CD8-positive, alpha-beta memory T cell (primary cell): ENCODE measurements around the gene UNC13C. TPM values are rescaled to one million over a fixed set of nuclear protein-coding genes. Genes with fewer than 3 reads are reported as not detected.

ENCODE experiments used
- CTCF ChIA-PET: fragments of 350-600 bp; sonication (Branson Sonifier 250); formaldehyde crosslinking; loops from one replicate; lab custom pipeline; 2021; ENCODE audit warnings: antibody characterized with exemption; lab: Charles Lee
- POLR2A ChIA-PET: fragments of 350-600 bp; sonication (Branson Sonifier 250); formaldehyde crosslinking; loops from one replicate; lab custom pipeline; 2021; ENCODE audit warnings: antibody characterized with exemption; lab: Charles Lee
- DNase-seq, 5 donors: peaks; one replicate each; pipeline versions ENCODE4 v3.0.0 to v3.0.0-alpha.2; 2020 to 2022; ENCODE audit warnings: mixed read lengths in 1 of 5
- H3K27ac ChIP-seq: one replicate; pipeline ENCODE4 v1.7.0; 2013; ENCODE audit warnings: low read depth, mild to moderate bottlenecking, low read length, moderate library complexity
- H3K27me3 ChIP-seq: 2 replicates; pipeline ENCODE4 v1.7.0; 2013; ENCODE audit warnings: low read length, mild to moderate bottlenecking; ENCODE audit not compliant: insufficient read depth, poor library complexity, severe bottlenecking
- H3K36me3 ChIP-seq: 2 replicates; pipeline ENCODE4 v1.7.0; 2013; ENCODE audit warnings: mild to moderate bottlenecking, low read length, moderate library complexity; ENCODE audit not compliant: insufficient read depth
- H3K4me1 ChIP-seq: 2 replicates; pipeline ENCODE4 v1.7.0; 2013; ENCODE audit warnings: mild to moderate bottlenecking, low read length, moderate library complexity; ENCODE audit not compliant: insufficient read depth
- H3K4me3 ChIP-seq: 2 replicates; pipeline ENCODE4 v1.7.0; 2013; ENCODE audit warnings: mild to moderate bottlenecking, low read length
- H3K9me3 ChIP-seq: 2 replicates; pipeline ENCODE4 v1.7.0; 2013; ENCODE audit warnings: mild to moderate bottlenecking, low read length
- H3K27ac Mint-ChIP-seq, 8 donors: one replicate each; pipeline ENCODE4 v1.8.0; 2020 to 2021; ENCODE audit warnings: mixed read lengths in 8 of 8, mild to moderate bottlenecking in 6 of 8, inconsistent platforms in 3 of 8, moderate library complexity in 3 of 8
- H3K27me3 Mint-ChIP-seq, 2 donors: one replicate each; pipeline ENCODE4 v1.8.0; 2020 to 2021; ENCODE audit warnings: mixed read lengths in 2 of 2, mild to moderate bottlenecking in 1 of 2, moderate library complexity in 1 of 2
- H3K36me3 Mint-ChIP-seq, 3 donors: one replicate each; pipeline ENCODE4 v1.8.0; 2020 to 2021; ENCODE audit warnings: mixed read lengths in 3 of 3, inconsistent platforms in 1 of 3, mild to moderate bottlenecking in 1 of 3
- H3K4me1 Mint-ChIP-seq, 3 donors: one replicate each; pipeline ENCODE4 v1.8.0; 2020 to 2021; ENCODE audit warnings: mixed read lengths in 3 of 3, inconsistent platforms in 1 of 3, mild to moderate bottlenecking in 1 of 3
- H3K4me3 Mint-ChIP-seq, 7 donors: one replicate each; pipeline ENCODE4 v1.8.0; 2020 to 2021; ENCODE audit warnings: mixed read lengths in 7 of 7, mild to moderate bottlenecking in 6 of 7, moderate library complexity in 4 of 7, inconsistent platforms in 2 of 7
- H3K9me3 Mint-ChIP-seq, 5 donors: one replicate each; pipeline ENCODE4 v1.8.0; 2020 to 2022; ENCODE audit warnings: mixed read lengths in 5 of 5, mild to moderate bottlenecking in 3 of 5, moderate library complexity in 2 of 5, inconsistent platforms in 1 of 5
- polyA plus RNA-seq: library from polyadenylated mRNA; unstranded; fragments of 300-500 nt; fragmentation: Illumina TruSeq; gene quantifications from one replicate; pipeline ENCODE4 v1.2.3, GENCODE V29; 2021
- total RNA-seq, 2 experiments: library from RNA; stranded (reverse); gene quantifications; one replicate each; pipeline ENCODE4 v1.2.3, GENCODE V29; 2021

Gene UNC13C
- total and polyA plus RNA-seq, 3 experiments from 2014 or later: not detected

GRCh38 chr15:54580643-54581042, 602.4 kb downstream of the UNC13C start:
- peaks cover 0 to 10% (median 3%) of the 10 kb centered on the region in 5 donors for H3K9me3 Mint-ChIP-seq
- Histone ChIP-seq H3K36me3 (no peaks in the 10 kb centered on the region), H3K4me3 (no peak overlapping the region), H3K27me3 (no peaks in the 10 kb centered on the region), H3K4me1 (no peaks in the 10 kb centered on the region), H3K27ac (no peak overlapping the region), H3K9me3 (no peaks in the 10 kb centered on the region)
- H3K27ac Mint-ChIP-seq: no peak overlapping the region
- H3K27me3 Mint-ChIP-seq: no peaks in the 10 kb centered on the region
- no peaks in the 10 kb centered on the region for H3K4me1 Mint-ChIP-seq
- CTCF ChIA-PET: no interaction called here
- no peaks in the 10 kb centered on the region for H3K36me3 Mint-ChIP-seq
- H3K4me3 Mint-ChIP-seq: no peak overlapping the region
- POLR2A ChIA-PET: no interaction called here
- no peak for DNase-seq

GRCh38 chr15:54582863-54583643, 604.8 kb downstream of the UNC13C start:
- H3K4me1 Mint-ChIP-seq: no peaks in the 10 kb centered on the region
- no peaks in the 10 kb centered on the region for H3K27me3 Mint-ChIP-seq
- Histone ChIP-seq H3K36me3 (no peaks in the 10 kb centered on the region), H3K4me1 (no peaks in the 10 kb centered on the region), H3K27me3 (no peaks in the 10 kb centered on the region), H3K4me3 (no peak overlapping the region), H3K27ac (no peak overlapping the region), H3K9me3 (no peaks in the 10 kb centered on the region)
- H3K9me3 Mint-ChIP-seq: peaks cover 0 to 10% (median 3%) of the 10 kb centered on the region in 5 donors
- no peak overlapping the region for H3K27ac Mint-ChIP-seq
- ChIA-PET POLR2A (no interaction called here), CTCF (no interaction called here)
- no peak for DNase-seq
- no peak overlapping the region for H3K4me3 Mint-ChIP-seq
- no peaks in the 10 kb centered on the region for H3K36me3 Mint-ChIP-seq

- no peaks in the 10 kb centered on the region for H3K27me3 ChIP-seq
- POLR2A ChIA-PET: no interaction called here
- no peak overlapping the region for H3K4me3 Mint-ChIP-seq
These were observed 606.8 kb downstream of the UNC13C start for GRCh38 chr15:54585063-54585462.

GRCh38 chr15:54594115-54594514, 615.9 kb downstream of the UNC13C start:
- CTCF ChIA-PET: no interaction called here
- no peaks in the 10 kb centered on the region for H3K4me1 Mint-ChIP-seq

More at GRCh38 chr15:54585063-54585462, 606.8 kb downstream of the UNC13C start:
- CTCF ChIA-PET: no interaction called here
- no peak for DNase-seq
- Mint-ChIP-seq H3K4me1 (no peaks in the 10 kb centered on the region), H3K27me3 (no peaks in the 10 kb centered on the region), H3K9me3 (peaks cover 0 to 10% (median 3%) of the 10 kb centered on the region in 5 donors), H3K27ac (no peak overlapping the region), H3K36me3 (no peaks in the 10 kb centered on the region)
- no peak overlapping the region for H3K4me3 ChIP-seq
- H3K36me3 ChIP-seq: no peaks in the 10 kb centered on the region
- no peak overlapping the region for H3K27ac ChIP-seq
- no peaks in the 10 kb centered on the region for H3K9me3 ChIP-seq
- no peaks in the 10 kb centered on the region for H3K4me1 ChIP-seq

GRCh38 chr15:54599386-54599785, 621.1 kb downstream of the UNC13C start:
- Mint-ChIP-seq H3K27me3 (peaks cover 0 to 5% of the 10 kb centered on the region in 2 donors), H3K27ac (no peak overlapping the region), H3K4me3 (no peak overlapping the region), H3K36me3 (no peaks in the 10 kb centered on the region), H3K9me3 (no peaks in the 10 kb centered on the region), H3K4me1 (no peaks in the 10 kb centered on the region)
- DNase-seq: no peak
- no peaks in the 10 kb centered on the region for H3K27me3 ChIP-seq
- ChIA-PET CTCF (no interaction called here), POLR2A (no interaction called here)
- no peaks in the 10 kb centered on the region for H3K9me3 ChIP-seq
- no peak overlapping the region for H3K27ac ChIP-seq
- no peak overlapping the region for H3K4me3 ChIP-seq
- no peaks in the 10 kb centered on the region for H3K36me3 ChIP-seq
- no peaks in the 10 kb centered on the region for H3K4me1 ChIP-seq

More at GRCh38 chr15:54594115-54594514, 615.9 kb downstream of the UNC13C start:
- Mint-ChIP-seq H3K4me3 (no peak overlapping the region), H3K9me3 (no peaks in the 10 kb centered on the region), H3K27ac (no peak overlapping the region), H3K27me3 (peaks cover 0 to 2% of the 10 kb centered on the region in 2 donors), H3K36me3 (no peaks in the 10 kb centered on the region)
- POLR2A ChIA-PET: no interaction called here
- Histone ChIP-seq H3K9me3 (no peaks in the 10 kb centered on the region), H3K4me3 (no peak overlapping the region), H3K4me1 (no peaks in the 10 kb centered on the region), H3K27ac (no peak overlapping the region), H3K27me3 (no peaks in the 10 kb centered on the region), H3K36me3 (no peaks in the 10 kb centered on the region)
- DNase-seq: no peak

GRCh38 chr15:54605043-54605442, 626.8 kb downstream of the UNC13C start:
- Histone ChIP-seq H3K4me3 (no peak overlapping the region), H3K27ac (no peak overlapping the region), H3K4me1 (no peaks in the 10 kb centered on the region), H3K36me3 (no peaks in the 10 kb centered on the region), H3K9me3 (no peaks in the 10 kb centered on the region), H3K27me3 (no peaks in the 10 kb centered on the region)
- H3K36me3 Mint-ChIP-seq: no peaks in the 10 kb centered on the region
- H3K4me1 Mint-ChIP-seq: no peaks in the 10 kb centered on the region
- no peaks in the 10 kb centered on the region for H3K9me3 Mint-ChIP-seq
- no peak overlapping the region for H3K4me3 Mint-ChIP-seq
- no peak overlapping the region for H3K27ac Mint-ChIP-seq
- POLR2A ChIA-PET: no interaction called here
- DNase-seq: no peak
- H3K27me3 Mint-ChIP-seq: peaks cover 0 to 5% of the 10 kb centered on the region in 2 donors
- CTCF ChIA-PET: no interaction called here

GRCh38 chr15:54605556-54605955, 627.3 kb downstream of the UNC13C start:
- ChIA-PET CTCF (no interaction called here), POLR2A (no interaction called here)
- no peaks in the 10 kb centered on the region for H3K36me3 Mint-ChIP-seq

GRCh38 chr15:54608876-54609835, 630.9 kb downstream of the UNC13C start:
- no peaks in the 10 kb centered on the region for H3K4me1 ChIP-seq
- H3K4me3 ChIP-seq: no peak overlapping the region
- DNase-seq: no peak
- H3K36me3 Mint-ChIP-seq: no peaks in the 10 kb centered on the region
- no peak overlapping the region for H3K27ac Mint-ChIP-seq
- CTCF ChIA-PET: no interaction called here
- POLR2A ChIA-PET: no interaction called here
- no peaks in the 10 kb centered on the region for H3K4me1 Mint-ChIP-seq
- no peaks in the 10 kb centered on the region for H3K27me3 ChIP-seq
- no peaks in the 10 kb centered on the region for H3K27me3 Mint-ChIP-seq
- peaks cover 0 to 2% (median 0%) of the 10 kb centered on the region in 5 donors for H3K9me3 Mint-ChIP-seq
- no peaks in the 10 kb centered on the region for H3K9me3 ChIP-seq
- H3K4me3 Mint-ChIP-seq: no peak overlapping the region
- no peak overlapping the region for H3K27ac ChIP-seq
- no peaks in the 10 kb centered on the region for H3K36me3 ChIP-seq

More at GRCh38 chr15:54605556-54605955, 627.3 kb downstream of the UNC13C start:
- H3K27me3 ChIP-seq: no peaks in the 10 kb centered on the region
- no peaks in the 10 kb centered on the region for H3K4me1 ChIP-seq
- no peaks in the 10 kb centered on the region for H3K4me1 Mint-ChIP-seq
- no peaks in the 10 kb centered on the region for H3K9me3 ChIP-seq
- H3K36me3 ChIP-seq: no peaks in the 10 kb centered on the region
- H3K27ac Mint-ChIP-seq: no peak overlapping the region
- no peaks in the 10 kb centered on the region for H3K9me3 Mint-ChIP-seq
- H3K27ac ChIP-seq: no peak overlapping the region
- H3K4me3 ChIP-seq: no peak overlapping the region
- peaks cover 0 to 3% of the 10 kb centered on the region in 2 donors for H3K27me3 Mint-ChIP-seq
- no peak overlapping the region for H3K4me3 Mint-ChIP-seq
- DNase-seq: no peak
